ENCODE data around the gene PCLO.
"Not testable (repeated sequence)": the region's sequence is repeated elsewhere in the genome, so short reads cannot be mapped to it uniquely, and the experiment has no call there.

PCLO gene

GRCh38 chr7:83053965-83054364 is 108.7 kb downstream of the PCLO start:
- no peak for DNase-seq (ENCODE audit: low spot score)

GRCh38 chr7:83040484-83040883 is 122.2 kb downstream of the PCLO start:
- DNase-seq (ENCODE audit: low spot score): no peak

- no peak for DNase-seq (ENCODE audit: low spot score)
Observed at GRCh38 chr7:83038787-83039186, 123.9 kb downstream of the PCLO start.

- DNase-seq (ENCODE audit: low spot score): no peak
Observed at GRCh38 chr7:83036721-83037380, 125.8 kb downstream of the PCLO start.

GRCh38 chr7:83036130-83036529 is 126.6 kb downstream of the PCLO start:
- DNase-seq (ENCODE audit: low spot score): no peak

- DNase-seq (ENCODE audit: low spot score): no peak
Observed at GRCh38 chr7:83032195-83032594, 130.5 kb downstream of the PCLO start.

- not testable (repeated sequence) for DNase-seq (ENCODE audit: low spot score)
Observed at GRCh38 chr7:83023817-83024665, 138.6 kb downstream of the PCLO start.

- DNase-seq (ENCODE audit: low spot score): no peak
Observed at GRCh38 chr7:83021032-83021431, 141.7 kb downstream of the PCLO start.

GRCh38 chr7:83020161-83020560 is 142.5 kb downstream of the PCLO start:
- DNase-seq (ENCODE audit: low spot score): no peak

GRCh38 chr7:83015916-83016315 is 146.8 kb downstream of the PCLO start:
- DNase-seq (ENCODE audit: low spot score): no peak

- no peak for DNase-seq (ENCODE audit: low spot score)
Observed at GRCh38 chr7:83014546-83014945, 148.1 kb downstream of the PCLO start.

GRCh38 chr7:83011954-83012353 is 150.7 kb downstream of the PCLO start:
- no peak for DNase-seq (ENCODE audit: low spot score)

- DNase-seq (ENCODE audit: low spot score): peak; percentile 78
Observed at GRCh38 chr7:83005410-83005809, 157.3 kb downstream of the PCLO start.

- DNase-seq (ENCODE audit: low spot score): no peak
Observed at GRCh38 chr7:83001362-83002040, 161.2 kb downstream of the PCLO start.

- DNase-seq (ENCODE audit: low spot score): no peak
Observed at GRCh38 chr7:82998436-82998835, 164.2 kb downstream of the PCLO start.

- no peak for DNase-seq (ENCODE audit: low spot score)
Observed at GRCh38 chr7:82985144-82985802, 177.4 kb downstream of the PCLO start.

GRCh38 chr7:82980130-82980788 is 182.4 kb downstream of the PCLO start:
- no peak for DNase-seq (ENCODE audit: low spot score)

GRCh38 chr7:82975811-82976468 is 186.7 kb downstream of the PCLO start:
- DNase-seq (ENCODE audit: low spot score): no peak

GRCh38 chr7:82972135-82972534 is 190.5 kb downstream of the PCLO start:
- DNase-seq (ENCODE audit: low spot score): no peak

- no peak for DNase-seq (ENCODE audit: low spot score)
Observed at GRCh38 chr7:82965088-82966036, 197.3 kb downstream of the PCLO start.
